Myocyte (in vitro differentiated cells): ENCODE measurements around the gene BLID. TPM values are rescaled to one million over a fixed set of nuclear protein-coding genes. Genes with fewer than 3 reads are reported as not detected.

Experiments
- DNase-seq: peaks from one replicate; pipeline ENCODE4 v3.0.0-alpha.2; 2012; ENCODE audit warnings: low read depth
- microRNA counts: library from miRNA; unstranded; fragments of <30 nt; microRNA quantifications from one replicate; lab custom pipeline; 2016
- microRNA-seq: library from miRNA; unstranded; fragments of <30 nt; microRNA quantifications from one replicate; pipeline ENCODE4, GENCODE V29; 2016
- total RNA-seq: library from RNA; depleted of rRNA; stranded (reverse); fragments of >200 nt; gene quantifications from 2 replicates; pipeline ENCODE4 v1.2.3, GENCODE V29; 2014

Gene BLID
- total RNA-seq, 1 donor from 2014 or later = 3.0 TPM

- DNase-seq = peak; percentile 96
These were observed 30.8 kb downstream of the BLID start for GRCh38 chr11:122085264-122085663.

DNA sequence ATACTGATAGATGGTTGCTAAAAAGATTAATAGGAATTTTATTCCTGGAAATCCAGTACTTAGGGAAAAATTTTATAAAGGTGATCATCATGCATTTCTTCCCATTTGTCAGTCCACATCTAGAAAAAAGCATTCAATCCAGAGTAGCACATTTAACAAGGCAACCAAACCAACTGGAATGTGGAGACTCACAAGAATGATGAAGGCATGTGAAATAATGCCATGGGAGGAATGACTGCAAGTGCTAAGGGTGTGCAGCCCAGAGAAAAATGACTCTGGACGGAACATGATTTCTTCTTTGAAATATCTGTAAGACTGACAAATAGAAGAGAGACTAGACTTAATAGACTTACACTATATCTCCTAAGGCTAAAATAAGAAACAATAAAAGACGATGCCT lies 33.8 kb downstream of the BLID start:
- peak; percentile 41 for DNase-seq

GRCh38 chr11:122081073-122081472 lies 34.9 kb downstream of the BLID start:
- no peak for DNase-seq

- no peak for DNase-seq
These were observed 38.6 kb downstream of the BLID start for GRCh38 chr11:122077459-122077858.

DNA sequence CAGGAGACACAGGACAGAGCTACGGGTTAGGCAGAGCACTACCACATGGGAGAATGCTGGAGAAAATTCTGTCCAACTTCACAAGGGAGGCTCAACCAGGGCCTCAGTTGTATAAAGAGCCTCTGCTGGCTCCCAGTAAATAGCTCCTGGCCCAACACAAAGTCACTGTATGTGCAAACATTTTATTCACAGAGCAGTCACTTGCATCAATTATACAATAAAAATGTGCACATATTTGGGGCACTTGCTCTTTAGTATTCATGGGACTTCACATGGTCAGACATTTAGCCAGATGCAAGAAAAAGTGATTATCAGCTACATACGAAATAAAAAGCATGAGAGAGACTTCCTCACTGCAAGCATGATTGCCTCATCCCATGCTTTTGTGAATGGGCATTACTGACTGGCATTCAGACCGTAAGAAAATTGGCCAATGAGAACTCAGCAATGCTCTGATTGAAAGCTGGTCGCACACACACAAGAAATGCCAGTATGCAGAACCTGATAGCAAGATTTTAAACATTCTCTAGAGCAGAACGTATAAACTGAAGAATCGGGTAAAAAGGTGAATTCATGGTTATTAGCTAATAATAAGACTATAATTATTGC lies 39.4 kb downstream of the BLID start:
- DNase-seq = no peak

GRCh38 chr11:122075016-122075415 lies 41.0 kb downstream of the BLID start:
- DNase-seq = no peak

DNA sequence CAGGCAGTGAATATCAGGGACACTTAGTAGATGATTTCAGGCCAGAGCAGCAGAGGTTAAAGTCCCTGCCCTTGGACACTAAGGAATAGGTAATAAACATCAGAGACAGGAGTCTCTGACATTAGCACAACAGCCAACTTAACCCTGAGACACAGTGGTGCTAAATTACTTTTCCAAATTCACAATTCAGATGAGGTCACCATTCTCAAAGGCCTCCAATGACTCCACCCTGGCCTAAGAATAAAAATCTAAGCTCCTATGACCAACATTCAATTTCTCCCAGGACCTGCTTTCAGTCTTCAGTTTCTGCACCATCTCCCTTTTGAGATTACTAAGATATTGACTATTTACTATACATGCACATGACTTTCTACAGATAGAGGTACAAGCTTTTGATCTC lies 42.0 kb downstream of the BLID start:
- DNase-seq = peak; percentile 55

- no peak for DNase-seq
These were observed 44.3 kb downstream of the BLID start for GRCh38 chr11:122071709-122072202.

DNA sequence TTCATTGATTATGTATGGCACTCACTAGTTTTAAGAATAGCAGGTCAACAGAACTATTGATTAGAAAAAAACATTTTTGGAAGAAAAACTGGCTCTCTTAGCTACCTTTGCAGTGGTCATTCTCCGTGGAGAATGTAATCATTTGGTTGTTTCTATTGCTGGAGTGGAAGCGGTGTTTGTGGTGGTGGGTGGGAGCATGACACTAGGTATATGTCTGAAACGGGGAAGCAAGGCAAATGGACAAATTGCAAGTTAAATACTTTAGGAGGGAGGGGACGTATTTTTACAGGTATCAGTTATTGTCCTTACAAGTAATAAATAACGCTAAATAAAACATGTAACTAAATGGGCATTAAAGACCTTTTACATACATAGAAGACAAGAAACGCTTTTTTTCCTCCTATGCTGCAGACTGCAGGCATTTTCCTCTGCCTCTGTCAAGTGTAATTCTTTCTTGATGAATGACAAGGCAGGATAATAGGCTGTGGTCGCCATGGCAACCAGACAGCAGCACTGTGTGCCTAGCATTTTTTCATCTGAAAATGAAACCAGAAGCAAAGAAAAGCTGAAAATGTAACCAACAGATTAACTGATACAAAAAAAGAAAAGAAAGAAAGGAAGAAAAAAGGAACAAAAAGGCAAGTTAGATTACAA lies 46.2 kb downstream of the BLID start:
- DNase-seq = peak; percentile 77

GRCh38 chr11:122068837-122069236 lies 47.2 kb downstream of the BLID start:
- no peak for DNase-seq

GRCh38 chr11:122068141-122068540 lies 47.9 kb downstream of the BLID start:
- no peak for DNase-seq

MicroRNA genes within 50 kb of the gene (microRNA counts, 767-probe panel; counts per million panel counts)
- microRNA hsa-let-7a-5p (lab: Ali Mortazavi, UCI) (19,463 counts per million, percentile 98 among the panel's probes with 10 or more counts), microRNA hsa-miR-100-5p (lab: Ali Mortazavi, UCI) (17,834 counts per million, percentile 95 among the panel's probes with 10 or more counts), microRNA hsa-miR-125b-5p (lab: Ali Mortazavi, UCI) (19,601 counts per million, percentile 99 among the panel's probes with 10 or more counts)

Small RNA genes within 50 kb of the gene (microRNA-seq; reads per million reads assigned to microRNA genes)
- 65,563 reads per million, percentile 99 among the genes with 10 or more reads in this experiment for gene MIR100
- 1,124 reads per million, percentile 81 among the genes with 10 or more reads in this experiment for gene MIR125B1
- 727 reads per million, percentile 76 among the genes with 10 or more reads in this experiment for gene MIRLET7A2
